NCI-H446 (cell line): Measurements from ENCODE around the gene MESP2.
"Not testable (repeated sequence)": the region's sequence is repeated elsewhere in the genome, so short reads cannot be mapped to it uniquely, and the experiment has no call there.

Source experiments
- DNase-seq, 2 experiments: peaks; one replicate each; lab custom pipeline; 2025; lab: John Stamatoyannopoulos, UW

Gene MESP2

GRCh38 chr15:89780601-89781000 is 4.5 kb downstream of the MESP2 start:
- no peak for DNase-seq

GRCh38 chr15:89781055-89781454 is 4.9 kb downstream of the MESP2 start:
- DNase-seq: no peak

GRCh38 chr15:89781891-89782618 is 5.9 kb downstream of the MESP2 start:
- DNase-seq: no peak

- DNase-seq: not testable (repeated sequence)
These were observed 6.5 kb downstream of the MESP2 start for GRCh38 chr15:89782619-89782950.

- DNase-seq: peak in 1 of 2 experiments; percentile 13
These were observed 7.2 kb downstream of the MESP2 start for GRCh38 chr15:89783111-89783860.

- DNase-seq: no peak
These were observed 7.9 kb downstream of the MESP2 start for GRCh38 chr15:89783861-89784685.

- DNase-seq: no peak
These were observed 8.5 kb downstream of the MESP2 start for GRCh38 chr15:89784686-89784960.

GRCh38 chr15:89785064-89785773 is 9.1 kb downstream of the MESP2 start:
- DNase-seq: no peak

GRCh38 chr15:89785774-89786140 is 9.6 kb downstream of the MESP2 start:
- no peak for DNase-seq

GRCh38 chr15:89787944-89788343 is 11.8 kb downstream of the MESP2 start:
- no peak for DNase-seq

- not testable (repeated sequence) for DNase-seq
These were observed 12.5 kb downstream of the MESP2 start for GRCh38 chr15:89788585-89788984.

GRCh38 chr15:89790206-89790605 is 14.1 kb downstream of the MESP2 start:
- no peak for DNase-seq

- DNase-seq: no peak
These were observed 14.5 kb downstream of the MESP2 start for GRCh38 chr15:89790661-89791060.

- DNase-seq: no peak
These were observed 16.1 kb downstream of the MESP2 start for GRCh38 chr15:89792106-89792805.

GRCh38 chr15:89794627-89795241 is 18.6 kb downstream of the MESP2 start:
- DNase-seq: no peak

- no peak for DNase-seq
These were observed 19.9 kb downstream of the MESP2 start for GRCh38 chr15:89795996-89796395.

GRCh38 chr15:89797678-89798201 is 21.6 kb downstream of the MESP2 start:
- DNase-seq: no peak

- no peak for DNase-seq
These were observed 23.1 kb downstream of the MESP2 start for GRCh38 chr15:89799011-89799911.

- DNase-seq: no peak
These were observed 23.9 kb downstream of the MESP2 start for GRCh38 chr15:89799918-89800498.
